ENCODE measurements around the gene HOXD4.

DNA sequence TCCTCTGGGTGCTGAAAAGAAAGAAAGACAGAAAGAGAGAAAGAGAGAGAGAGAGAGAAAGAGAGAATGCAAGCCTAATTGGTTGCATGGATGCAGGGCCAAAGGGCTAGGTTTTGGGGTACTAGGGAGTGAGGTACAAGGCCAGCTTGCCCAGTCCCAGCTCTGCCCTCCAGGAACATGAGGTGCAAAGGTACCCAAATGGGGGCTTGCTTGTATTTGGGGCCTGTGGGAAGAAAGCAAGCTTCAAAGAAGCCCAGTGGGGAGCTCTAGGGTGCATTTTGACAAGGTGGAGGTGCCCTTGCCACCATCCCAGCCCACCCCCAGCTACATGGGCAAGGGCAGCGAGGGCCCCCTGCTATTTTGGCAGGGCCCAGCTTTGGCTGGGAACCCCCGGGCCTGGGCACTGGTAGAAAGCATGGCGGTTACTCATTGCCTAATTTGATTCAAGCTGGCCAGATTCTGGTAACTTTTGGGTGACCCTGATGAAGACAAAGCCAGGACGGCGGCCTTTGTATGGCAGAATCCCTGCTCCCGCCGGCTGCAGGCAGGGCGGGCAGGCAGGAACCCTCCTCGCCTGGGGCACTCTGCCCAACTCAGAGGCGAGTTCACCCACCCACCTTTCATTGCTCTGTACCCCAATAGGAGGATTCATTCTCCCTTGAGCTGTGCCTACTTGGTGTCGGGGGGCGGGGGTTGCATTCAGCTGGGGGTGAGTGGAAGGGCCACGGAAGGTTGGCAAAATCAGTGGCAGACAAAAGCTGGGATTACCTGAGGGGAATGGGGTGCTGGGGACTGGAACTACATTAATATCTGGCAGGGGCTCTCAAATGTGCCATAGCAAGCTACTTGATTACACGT, 537 bp upstream of the HOXD4 start:
- TF ChIP-seq POLR2AphosphoS5 (IDR thresholded peaks at IDR 0.05): no peak
- TF ChIP-seq, protein P1, sequence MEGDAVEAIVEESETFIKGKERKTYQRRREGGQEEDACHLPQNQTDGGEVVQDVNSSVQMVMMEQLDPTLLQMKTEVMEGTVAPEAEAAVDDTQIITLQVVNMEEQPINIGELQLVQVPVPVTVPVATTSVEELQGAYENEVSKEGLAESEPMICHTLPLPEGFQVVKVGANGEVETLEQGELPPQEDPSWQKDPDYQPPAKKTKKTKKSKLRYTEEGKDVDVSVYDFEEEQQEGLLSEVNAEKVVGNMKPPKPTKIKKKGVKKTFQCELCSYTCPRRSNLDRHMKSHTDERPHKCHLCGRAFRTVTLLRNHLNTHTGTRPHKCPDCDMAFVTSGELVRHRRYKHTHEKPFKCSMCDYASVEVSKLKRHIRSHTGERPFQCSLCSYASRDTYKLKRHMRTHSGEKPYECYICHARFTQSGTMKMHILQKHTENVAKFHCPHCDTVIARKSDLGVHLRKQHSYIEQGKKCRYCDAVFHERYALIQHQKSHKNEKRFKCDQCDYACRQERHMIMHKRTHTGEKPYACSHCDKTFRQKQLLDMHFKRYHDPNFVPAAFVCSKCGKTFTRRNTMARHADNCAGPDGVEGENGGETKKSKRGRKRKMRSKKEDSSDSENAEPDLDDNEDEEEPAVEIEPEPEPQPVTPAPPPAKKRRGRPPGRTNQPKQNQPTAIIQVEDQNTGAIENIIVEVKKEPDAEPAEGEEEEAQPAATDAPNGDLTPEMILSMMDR (IDR thresholded peaks at IDR 0.05): no peak
- TF ChIP-seq POLR2A (IDR thresholded peaks at IDR 0.05): no peak
- TF ChIP-seq EP300 (IDR thresholded peaks at IDR 0.05): no peak

Measured in suprapubic skin (tissue), 4 donors.